GM18867 (cell line): ENCODE data around the gene C21orf91.

Source experiments
- ATAC-seq: cut with Tn5 transposase; IDR thresholded peaks from one replicate; pipeline ENCODE4 v1.9.1; 2021; ENCODE audit warnings: mild to moderate bottlenecking, moderate library complexity; ENCODE audit not compliant: unreplicated experiment

Gene C21orf91

GRCh38 chr21:17799414-17800164 lies 19.6 kb downstream of the C21orf91 start:
- ATAC-seq: no peak

- ATAC-seq: no peak
These were observed 20.4 kb downstream of the C21orf91 start for GRCh38 chr21:17798796-17799195.

- no peak for ATAC-seq
These were observed 21.2 kb downstream of the C21orf91 start for GRCh38 chr21:17797967-17798366.

GRCh38 chr21:17796503-17796902 lies 22.7 kb downstream of the C21orf91 start:
- ATAC-seq: no peak

GRCh38 chr21:17796037-17796403 lies 23.1 kb downstream of the C21orf91 start:
- no peak for ATAC-seq

GRCh38 chr21:17795146-17796036 lies 23.8 kb downstream of the C21orf91 start:
- ATAC-seq: no peak

GRCh38 chr21:17794518-17795145 lies 24.5 kb downstream of the C21orf91 start:
- no peak for ATAC-seq

GRCh38 chr21:17793246-17794123 lies 25.7 kb downstream of the C21orf91 start:
- ATAC-seq: peak; percentile 64

- ATAC-seq: no peak
These were observed 29.5 kb downstream of the C21orf91 start for GRCh38 chr21:17789656-17790055.

GRCh38 chr21:17789069-17789468 lies 30.1 kb downstream of the C21orf91 start:
- no peak for ATAC-seq

GRCh38 chr21:17786851-17787181 lies 32.3 kb downstream of the C21orf91 start:
- no peak for ATAC-seq

- no peak for ATAC-seq
These were observed 32.9 kb downstream of the C21orf91 start for GRCh38 chr21:17786071-17786850.

GRCh38 chr21:17785403-17785788 lies 33.8 kb downstream of the C21orf91 start:
- ATAC-seq: no peak

GRCh38 chr21:17784604-17785402 lies 34.4 kb downstream of the C21orf91 start:
- peak; percentile 56 for ATAC-seq

GRCh38 chr21:17784180-17784598 lies 35.0 kb downstream of the C21orf91 start:
- peak; percentile 43 for ATAC-seq

- ATAC-seq: peak; percentile 45
These were observed 35.5 kb downstream of the C21orf91 start for GRCh38 chr21:17783481-17784179.

- ATAC-seq: no peak
These were observed 36.2 kb downstream of the C21orf91 start for GRCh38 chr21:17783003-17783402.

GRCh38 chr21:17782051-17782450 lies 37.1 kb downstream of the C21orf91 start:
- no peak for ATAC-seq

- ATAC-seq: no peak
These were observed 37.6 kb downstream of the C21orf91 start for GRCh38 chr21:17781524-17781923.
